Aorta (tissue), 5 donors: ENCODE results near the gene DPH3. TPM values are rescaled to one million over a fixed set of nuclear protein-coding genes. Genes with fewer than 3 reads are reported as not detected.

Experiments used
- ATAC-seq: fragments of 200-7000 bp; cut with Tn5 transposase; one replicate; pipeline ENCODE4 v1.9.1; 2022; ENCODE audit warnings: moderate library complexity; ENCODE audit not compliant: low FRiP score
- DNase-seq, 2 donors: peaks; one replicate each; pipeline ENCODE4 v3.0.0-alpha.2; 2020
- H3K27ac ChIP-seq, 2 donors: one replicate each; pipeline ENCODE4 v1.5.1; 2013; ENCODE audit warnings: low read length in 2 of 2, mild to moderate bottlenecking in 2 of 2, moderate library complexity in 2 of 2, control low read depth in 1 of 2, inconsistent platforms in 1 of 2, low read depth in 1 of 2
- H3K27me3 ChIP-seq, 2 donors: one replicate each; pipeline ENCODE4 v1.6.1; 2013; ENCODE audit warnings: control low read depth in 1 of 2, low read length in 1 of 2, mild to moderate bottlenecking in 1 of 2, moderate library complexity in 1 of 2; ENCODE audit not compliant: insufficient read depth in 2 of 2, control insufficient read depth in 1 of 2
- H3K36me3 ChIP-seq, 2 donors: one replicate each; pipeline ENCODE4 v1.6.1; 2013; ENCODE audit warnings: control low read depth in 1 of 2, low read length in 1 of 2, mild to moderate bottlenecking in 1 of 2; ENCODE audit not compliant: insufficient read depth in 2 of 2, control insufficient read depth in 1 of 2
- H3K4me1 ChIP-seq, 2 donors: one replicate each; pipeline ENCODE4 v1.6.1; 2013; ENCODE audit warnings: low read length in 2 of 2, control low read depth in 1 of 2, mild to moderate bottlenecking in 1 of 2, moderate library complexity in 1 of 2; ENCODE audit not compliant: insufficient read depth in 2 of 2, control insufficient read depth in 1 of 2
- H3K4me3 ChIP-seq, 2 donors: one replicate each; pipeline ENCODE4 v1.5.1; 2013; ENCODE audit warnings: low read length in 2 of 2, control low read depth in 1 of 2, mild to moderate bottlenecking in 1 of 2
- H3K9me3 ChIP-seq: one replicate; pipeline ENCODE4 v1.6.1; 2013; ENCODE audit warnings: mild to moderate bottlenecking, low read length; ENCODE audit not compliant: control insufficient read depth
- WGBS, 2 donors: extraction: QIAGEN DNeasy Blood & Tissue Kit; methylation state at CpG; one replicate each; pipeline ENCODE4 v1.1.7; 2013; 5-methylcytosine and 5-hydroxymethylcytosine counted together
- intact Hi-C, 2 donors: fragments of 100-400 bp; cut with DNase I; formaldehyde crosslinking; loops; one replicate each; pipeline versions ENCODE4 v1.14.2 to v1.15.0; 2022
- polyA plus RNA-seq, 2 donors: library from polyadenylated mRNA; stranded (reverse); fragments of 200-250 nt; gene quantifications; one replicate each; pipeline ENCODE4 v1.2.3, GENCODE V29; 2013
- total RNA-seq, 2 donors: library from RNA; stranded (reverse); fragmentation: NEBNext Ultra II Directional; extraction: Animal tissue kit (Norgen Biotek cat#: 25700); gene quantifications; one replicate each; pipeline ENCODE4 v1.2.1, GENCODE V29; 2021
- donor health status: healthy with polysubstance abuse.
- donor health status: Bipolar disorder and iron deficiency.
- donor health status: DM: no; HTN: no; CAD: no.
- donor health status: DM: no; HTN: no; CAD: no.
- donor health status: DM: yes; HTN: yes; CAD: no.

DPH3 gene
- total and polyA plus RNA-seq, 4 donors = 14.0 to 49.6 (median 25.4) TPM

DNA sequence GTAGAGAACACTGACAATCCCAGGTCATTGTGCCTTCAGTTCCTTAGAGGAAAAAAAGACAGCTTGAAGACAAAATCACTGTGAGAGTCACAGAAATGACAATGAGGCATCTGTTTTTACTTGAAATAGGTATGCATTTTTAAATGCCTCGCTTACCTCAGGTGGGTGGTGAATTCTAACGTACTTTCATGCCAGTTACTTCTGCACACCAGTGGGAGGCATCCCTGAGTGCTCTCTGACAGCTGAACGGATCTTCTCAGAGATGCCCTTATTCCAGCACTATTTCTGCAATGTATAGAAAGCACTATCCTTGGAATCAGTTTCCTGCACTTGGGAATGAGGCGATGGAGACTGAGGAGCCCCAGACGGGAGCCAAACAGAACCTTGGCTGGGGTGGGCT is 16.2 kb downstream of the DPH3 start:
- WGBS, 2 donors = 76 to 80% methylated on average over 5 of the region's 5 CpGs
- intact Hi-C loops = loop anchor here (5.0 kb wide), 4 partner anchors 71 to 616 kb away; no protein-coding TSS in a partner anchor
- ATAC-seq (no peak), DNase-seq (no peak)
- H3K4me3 ChIP-seq = no peak overlapping the region
- no peaks in the 10 kb centered on the region for H3K27me3 ChIP-seq
- peaks cover 0 to 2% of the 10 kb centered on the region in 2 donors for H3K4me1 ChIP-seq
- no peaks in the 10 kb centered on the region for H3K36me3 ChIP-seq
- no peak overlapping the region for H3K27ac ChIP-seq
- no peaks in the 10 kb centered on the region for H3K9me3 ChIP-seq

DNA sequence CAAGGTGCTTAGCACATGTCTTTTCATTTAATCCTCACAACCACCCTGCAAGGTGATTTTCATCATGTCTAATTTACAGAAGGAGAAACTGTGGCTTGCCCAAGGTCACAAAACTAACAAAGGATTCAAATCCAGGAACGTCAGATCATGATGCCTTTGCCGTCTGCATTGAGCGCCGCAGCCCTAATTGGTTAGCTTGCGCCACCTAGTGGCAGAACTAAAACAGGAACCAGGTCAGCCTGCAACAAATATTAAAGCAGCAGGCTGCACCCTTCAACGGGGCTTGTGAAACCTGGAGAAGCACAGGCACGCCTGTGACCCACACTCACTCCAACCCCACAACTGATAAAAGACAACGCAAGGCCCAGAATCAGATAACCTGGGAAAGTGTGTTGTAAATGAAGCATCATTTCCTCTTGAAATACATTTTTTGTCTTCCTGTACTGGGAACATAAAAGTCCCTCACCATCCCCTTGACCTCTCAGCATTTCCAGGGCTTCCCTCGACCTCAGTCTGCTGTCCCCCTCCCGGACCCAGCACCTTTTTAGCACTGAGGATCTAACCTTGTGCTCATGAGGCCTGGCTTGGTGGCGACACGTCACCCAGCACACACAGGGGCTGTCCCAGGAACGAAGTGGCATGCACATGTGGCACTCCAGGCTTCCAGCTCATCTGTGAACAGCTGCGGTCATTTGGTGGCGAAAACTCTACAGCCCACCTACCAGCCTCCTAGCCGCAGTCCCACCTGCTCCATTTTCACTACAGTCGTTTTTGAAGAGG is 17.3 kb downstream of the DPH3 start:
- ATAC-seq = peak; percentile 86

DNA sequence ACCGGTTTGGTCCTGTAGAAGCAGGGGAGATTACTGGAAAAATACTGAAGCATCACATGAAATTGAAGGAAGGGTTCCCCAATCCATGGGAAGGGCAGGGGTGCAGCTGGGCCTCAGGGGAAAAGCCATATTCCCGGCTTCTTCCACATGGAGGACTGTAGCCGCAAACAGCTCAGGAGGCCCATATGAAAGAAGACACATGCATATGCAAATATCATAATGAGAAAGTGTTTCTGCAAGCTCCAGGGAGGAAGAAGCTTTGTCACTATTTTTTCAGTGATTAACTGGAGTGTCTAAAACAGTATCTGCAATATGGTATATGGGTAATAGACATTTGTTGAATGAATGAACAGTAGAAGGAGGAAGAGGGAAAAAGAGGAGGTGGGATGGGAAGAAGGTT is 19.1 kb downstream of the DPH3 start:
- 95 to 96% methylated on average over 3 of the region's 3 CpGs for WGBS, 2 donors
- peaks cover 0 to 2% of the 10 kb centered on the region in 2 donors for H3K4me1 ChIP-seq

More for the DNA sequence above, 17.3 kb downstream of the DPH3 start:
- Histone ChIP-seq H3K27ac (no peak overlapping the region), H3K36me3 (no peaks in the 10 kb centered on the region), H3K4me3 (no peak overlapping the region), H3K9me3 (no peaks in the 10 kb centered on the region), H3K27me3 (no peaks in the 10 kb centered on the region), H3K4me1 (peaks cover 0 to 2% of the 10 kb centered on the region in 2 donors)
- intact Hi-C loops = loop anchor here (1.0 to 5.0 kb wide), 5 partner anchors 70 to 615 kb away; no protein-coding TSS in a partner anchor
- DNase-seq = peak; percentile 83 to 85
- WGBS, 2 donors = 26 to 27% methylated on average over 17 of the region's 17 CpGs

DNA sequence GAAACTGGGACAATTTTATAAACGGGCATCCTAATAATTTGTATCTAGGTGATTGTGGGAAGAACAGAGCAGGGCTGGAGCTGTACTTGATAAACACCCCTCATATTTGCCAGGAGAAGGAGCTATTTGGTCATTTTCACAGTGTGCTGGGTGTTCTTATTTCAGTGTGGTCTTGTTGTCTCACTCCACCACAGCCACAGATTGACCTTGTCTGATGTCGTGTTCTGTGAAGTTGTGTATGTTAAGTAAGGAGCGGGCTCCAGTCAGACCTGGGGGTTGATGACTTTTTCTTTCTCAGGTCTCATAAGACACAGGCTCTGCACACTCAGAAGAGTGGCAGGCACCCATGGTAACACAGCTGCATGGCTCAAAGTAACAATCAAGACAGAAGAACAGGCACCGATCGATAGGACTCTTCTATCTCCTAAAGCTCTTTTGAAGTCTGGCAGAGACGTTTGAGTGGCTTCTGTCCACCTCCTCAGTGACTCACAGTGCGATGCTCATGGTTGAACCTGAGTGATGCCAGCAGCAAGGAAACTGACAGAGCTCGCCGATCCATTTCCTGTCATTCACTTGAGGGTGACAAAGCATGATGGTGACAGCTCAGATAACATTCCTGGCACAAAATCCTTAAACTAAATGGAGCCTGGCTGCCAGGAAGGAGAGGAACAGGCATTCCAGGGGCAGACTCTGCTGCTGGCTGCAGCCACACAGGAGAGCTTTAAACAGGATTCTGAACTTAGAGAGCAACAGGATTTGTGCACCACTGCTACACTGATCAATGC is 20.8 kb downstream of the DPH3 start:
- H3K36me3 ChIP-seq = no peaks in the 10 kb centered on the region
- no peaks in the 10 kb centered on the region for H3K27me3 ChIP-seq
- peaks cover 0 to 2% of the 10 kb centered on the region in 2 donors for H3K4me1 ChIP-seq
- H3K27ac ChIP-seq = no peak overlapping the region
- no peaks in the 10 kb centered on the region for H3K9me3 ChIP-seq
- no peak for DNase-seq
- no peak overlapping the region for H3K4me3 ChIP-seq
- intact Hi-C loops = loop anchor here in 1 of 2 donors (2.0 kb wide), 1 partner anchor 425 kb away; no protein-coding TSS in a partner anchor
- ATAC-seq = no peak
- WGBS, 2 donors = 28 to 29% methylated on average over 9 of the region's 9 CpGs

More for the DNA sequence above, 19.1 kb downstream of the DPH3 start:
- H3K9me3 ChIP-seq = no peaks in the 10 kb centered on the region
- no peak overlapping the region for H3K27ac ChIP-seq
- DNase-seq (no peak), ATAC-seq (no peak)
- no peak overlapping the region for H3K4me3 ChIP-seq
- no peaks in the 10 kb centered on the region for H3K27me3 ChIP-seq
- intact Hi-C loops = loop anchor here (5.0 kb wide), 4 partner anchors 68 to 613 kb away; no protein-coding TSS in a partner anchor
- no peaks in the 10 kb centered on the region for H3K36me3 ChIP-seq

DNA sequence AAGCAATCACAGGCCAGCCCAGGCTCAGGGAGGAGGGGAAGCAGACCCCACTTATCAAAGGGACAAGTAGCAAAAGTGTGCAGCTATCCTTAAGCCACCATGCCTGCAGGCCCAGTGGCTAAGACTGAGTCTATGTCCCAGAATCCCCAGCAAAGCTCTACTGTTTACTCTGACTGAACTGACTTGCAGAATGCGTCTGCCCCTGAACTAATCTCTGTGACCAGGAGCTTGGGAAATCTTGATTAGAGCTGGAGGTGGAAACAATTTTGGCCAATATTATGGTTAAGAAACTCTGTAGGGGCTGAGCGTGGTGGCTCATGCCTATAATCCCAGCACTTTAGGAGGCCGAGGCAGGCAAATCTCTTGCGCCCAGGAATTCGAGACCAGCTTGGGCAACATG is 22.6 kb downstream of the DPH3 start:
- H3K36me3 ChIP-seq = no peaks in the 10 kb centered on the region
- no peak for ATAC-seq
- 94% methylated on average over 5 of the region's 5 CpGs for WGBS, 2 donors

DNA sequence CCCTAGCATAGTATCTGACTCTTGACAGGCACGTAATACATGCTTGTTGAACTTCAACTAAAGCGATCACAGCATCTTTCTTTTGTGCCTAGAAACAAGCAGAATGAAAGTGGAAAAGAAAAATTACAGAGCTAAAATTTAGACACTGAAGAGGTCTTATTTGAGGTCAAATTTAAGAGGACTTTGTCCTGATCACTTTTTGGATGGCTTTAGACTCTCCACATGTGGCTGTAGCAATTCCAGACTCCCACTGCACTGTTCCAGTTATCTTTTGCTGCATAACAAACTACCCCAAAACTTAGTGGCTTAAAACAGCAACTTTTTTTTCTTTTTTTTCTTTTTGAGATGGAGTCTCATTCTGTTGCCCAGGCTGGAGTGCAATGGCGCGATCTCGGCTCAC is 23.5 kb downstream of the DPH3 start:
- WGBS, 2 donors = 97 to 99% methylated on average over 5 of the region's 5 CpGs
- H3K27ac ChIP-seq = no peak overlapping the region
- no peaks in the 10 kb centered on the region for H3K36me3 ChIP-seq
- ATAC-seq (no peak), DNase-seq (no peak)
- peaks cover 0 to 2% of the 10 kb centered on the region in 2 donors for H3K4me1 ChIP-seq
- H3K4me3 ChIP-seq = no peak overlapping the region
- no peaks in the 10 kb centered on the region for H3K27me3 ChIP-seq
- no peaks in the 10 kb centered on the region for H3K9me3 ChIP-seq
- intact Hi-C loops = no loop called here

More for the DNA sequence above, 22.6 kb downstream of the DPH3 start:
- Histone ChIP-seq H3K27ac (no peak overlapping the region), H3K9me3 (no peaks in the 10 kb centered on the region), H3K4me1 (peaks cover 0 to 2% of the 10 kb centered on the region in 2 donors), H3K27me3 (no peaks in the 10 kb centered on the region), H3K4me3 (no peak overlapping the region)
- no peak for DNase-seq
- intact Hi-C loops = loop anchor here in 1 of 2 donors (2.0 kb wide), 1 partner anchor 423 kb away; no protein-coding TSS in a partner anchor

DNA sequence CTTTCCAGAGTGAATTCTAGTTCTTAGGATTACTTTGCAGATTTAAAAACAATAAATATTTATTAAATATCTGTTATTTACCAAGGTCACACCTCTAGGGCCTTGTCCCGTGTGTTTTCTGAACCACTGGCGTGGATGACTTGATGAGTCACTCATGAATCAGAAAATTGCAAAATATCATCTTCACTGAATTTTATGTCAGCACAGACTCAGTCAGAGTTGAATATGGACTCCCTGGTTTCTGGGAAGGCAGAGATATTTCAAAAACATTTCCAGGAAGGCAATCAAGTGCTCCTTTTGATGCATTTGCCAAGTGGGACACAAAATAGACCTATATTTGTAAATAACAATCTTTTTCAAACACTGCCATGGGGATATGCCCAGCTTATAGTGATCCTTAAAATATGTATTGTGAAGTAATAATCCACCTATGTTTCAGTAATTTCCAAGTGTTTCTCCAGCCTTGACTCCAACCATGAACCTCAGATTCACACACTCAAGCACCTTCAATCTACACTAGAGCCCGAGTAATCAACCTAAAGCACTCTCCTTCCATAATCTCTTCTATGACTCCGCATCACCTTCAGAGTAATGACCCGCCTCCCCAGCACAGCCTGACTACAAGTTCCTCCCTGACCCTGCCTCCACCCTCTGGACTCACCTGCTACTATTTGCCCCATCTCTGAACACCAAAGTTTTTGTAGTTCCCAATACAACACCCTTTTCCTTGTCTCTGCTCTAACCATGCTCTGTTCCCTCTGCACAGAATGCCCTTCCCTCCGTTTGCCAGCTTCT is 24.3 kb downstream of the DPH3 start:
- peaks cover 0 to 2% of the 10 kb centered on the region in 2 donors for H3K4me1 ChIP-seq
- no peaks in the 10 kb centered on the region for H3K9me3 ChIP-seq
- no peaks in the 10 kb centered on the region for H3K36me3 ChIP-seq
- ATAC-seq = peak; percentile 59
- no peaks in the 10 kb centered on the region for H3K27me3 ChIP-seq
- WGBS, 2 donors = 91 to 92% methylated on average over 6 of the region's 6 CpGs
- H3K4me3 ChIP-seq = no peak overlapping the region
- no peak for DNase-seq
- H3K27ac ChIP-seq = no peak overlapping the region
- intact Hi-C loops = no loop called here

DNA sequence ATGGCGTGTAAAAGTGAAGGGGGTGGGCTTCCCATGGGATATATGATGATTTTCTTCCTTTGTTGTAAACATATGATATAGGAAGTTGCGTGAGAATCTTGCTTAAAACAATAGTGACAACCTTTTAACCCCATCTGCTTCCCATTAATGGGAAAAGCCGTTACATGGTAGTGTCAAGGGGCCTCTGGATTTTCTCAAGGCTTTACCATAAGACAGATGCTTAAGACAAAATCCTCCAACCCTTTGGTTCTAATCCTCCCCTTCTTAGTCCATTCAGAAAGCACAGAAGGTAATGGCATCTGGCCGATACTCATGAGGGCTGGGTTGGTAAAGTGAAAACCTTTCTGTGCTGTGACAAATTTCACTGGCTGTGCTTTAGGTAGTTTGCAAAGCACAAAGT is 25.0 kb downstream of the DPH3 start:
- intact Hi-C loops = no loop called here
- H3K4me3 ChIP-seq = no peak overlapping the region
- ATAC-seq (no peak), DNase-seq (no peak)
- no peaks in the 10 kb centered on the region for H3K36me3 ChIP-seq
- no peaks in the 10 kb centered on the region for H3K9me3 ChIP-seq
- H3K27ac ChIP-seq = no peak overlapping the region
- WGBS, 2 donors = 92 to 97% methylated on average over 4 of the region's 4 CpGs
- no peaks in the 10 kb centered on the region for H3K27me3 ChIP-seq
- H3K4me1 ChIP-seq = peaks cover 0 to 2% of the 10 kb centered on the region in 2 donors
